ENCODE results near the gene GGT6.
"Not testable (repeated sequence)": the region's sequence is repeated elsewhere in the genome, so short reads cannot be mapped to it uniquely, and the experiment has no call there.

The GGT6 gene

DNA sequence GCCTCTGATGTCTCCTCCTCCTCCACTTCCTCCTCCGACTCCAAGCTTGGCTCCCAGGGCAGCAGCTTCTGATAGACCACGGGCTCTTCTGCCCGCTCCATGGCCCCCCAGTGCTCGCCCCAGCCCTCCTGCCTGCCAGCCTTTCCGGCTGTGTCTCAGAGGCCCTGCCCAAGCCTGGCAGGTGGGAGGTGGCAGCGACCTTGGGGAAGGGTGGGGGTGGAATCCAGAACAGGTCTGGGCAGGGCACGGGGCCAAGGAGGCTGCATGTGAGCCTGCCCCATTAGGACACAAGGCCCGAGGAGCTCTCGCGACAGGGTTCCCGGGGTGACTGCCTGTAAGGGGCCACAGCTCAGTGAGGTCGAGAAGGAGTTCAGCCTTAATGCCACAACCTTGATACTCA, at the start of gene GGT6:
Gene GGT6 (minus strand): TSS at position 157 of the 400 bp plus-strand sequence. CDS start 56 bp downstream, at position 101.
- no peak for DNase-seq (ENCODE audit: low read depth in 2 of 2)

DNA sequence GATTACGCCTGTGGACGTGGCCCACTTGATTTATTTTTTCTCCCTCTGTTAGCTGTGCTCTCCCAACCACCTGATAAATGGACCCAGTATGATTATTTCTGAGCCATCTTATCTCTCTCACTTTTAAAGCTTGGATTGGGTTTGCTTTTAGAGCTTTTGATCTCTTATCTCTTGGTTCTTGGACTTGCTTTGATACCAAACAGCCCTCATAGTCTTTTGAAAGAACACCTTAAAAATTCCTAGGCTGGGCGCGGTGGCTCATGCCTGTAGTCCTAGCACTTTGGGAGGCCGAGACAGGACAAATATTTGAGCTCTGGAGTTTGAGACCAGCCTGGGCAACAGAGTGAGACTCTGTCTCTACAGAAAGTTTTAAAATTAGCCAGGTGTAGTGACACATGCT, 49.8 kb upstream of the GGT6 start:
- no peak for DNase-seq (ENCODE audit: low read depth in 2 of 2)

DNA sequence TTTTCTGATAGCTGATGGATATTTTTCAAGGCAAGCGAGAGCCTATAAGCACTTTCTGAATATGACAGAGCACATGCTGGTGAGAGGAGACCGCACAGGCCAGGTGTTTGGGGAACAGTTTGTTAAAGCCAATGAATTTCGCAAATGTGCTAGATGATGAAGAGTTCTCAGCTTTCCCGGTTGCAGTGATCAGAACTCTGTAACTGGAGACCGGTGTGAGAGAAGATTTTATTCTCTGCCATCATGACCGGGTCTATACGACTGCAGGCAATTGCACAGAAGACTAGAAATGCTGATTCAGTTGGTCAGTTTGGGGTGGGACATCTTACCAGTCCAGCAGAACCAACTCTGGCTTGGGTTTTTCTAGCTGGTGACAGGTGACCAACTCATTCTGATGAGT, 49.4 kb upstream of the GGT6 start:
- no peak for DNase-seq (ENCODE audit: low read depth in 2 of 2)

DNA sequence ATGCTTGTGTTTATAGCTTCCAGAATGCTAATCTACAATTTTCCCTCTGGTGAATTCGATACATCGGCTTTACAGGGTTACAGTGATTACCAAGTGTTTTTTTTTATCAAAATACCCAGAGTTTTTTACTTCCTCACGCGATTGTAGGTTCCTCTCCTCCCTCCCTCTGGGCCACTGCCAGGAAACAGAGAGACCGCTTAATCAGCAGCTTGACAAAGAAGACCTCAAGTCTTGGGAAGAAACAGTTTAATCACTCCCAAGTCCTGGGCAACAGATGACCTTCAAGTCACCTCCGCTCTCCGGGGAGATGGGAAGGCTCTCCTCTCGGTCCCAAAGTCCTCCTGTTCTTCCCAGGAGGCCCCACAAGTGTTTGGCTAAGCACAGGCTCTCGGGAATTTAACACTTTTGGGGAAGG, 47.4 kb upstream of the GGT6 start:
- no peak for DNase-seq (ENCODE audit: low read depth in 2 of 2)

GRCh38 chr17:4607261-4607741, 46.9 kb upstream of the GGT6 start:
- no peak for DNase-seq (ENCODE audit: low read depth in 2 of 2)

DNA sequence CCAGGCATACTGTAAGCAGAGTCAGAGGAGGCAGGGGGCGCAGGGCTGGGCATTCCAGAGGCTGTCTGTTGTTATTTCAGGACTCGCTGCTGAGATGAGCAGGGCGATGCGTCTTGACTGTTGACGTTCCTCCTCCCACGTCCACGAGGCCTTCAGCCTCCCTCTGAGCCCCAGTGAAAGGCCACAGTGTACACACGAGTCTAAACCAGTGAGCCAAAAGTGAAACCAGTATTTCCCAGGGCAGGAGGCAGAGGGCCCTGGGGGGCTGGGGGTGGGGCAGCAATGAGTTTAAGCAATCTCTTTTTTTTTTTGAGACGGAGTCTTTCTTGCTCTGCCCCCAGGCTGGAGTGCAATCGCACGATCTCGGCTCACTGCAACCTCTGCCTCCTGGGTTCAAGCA, 45.4 kb upstream of the GGT6 start:
- no peak for DNase-seq (ENCODE audit: low read depth in 2 of 2)

DNA sequence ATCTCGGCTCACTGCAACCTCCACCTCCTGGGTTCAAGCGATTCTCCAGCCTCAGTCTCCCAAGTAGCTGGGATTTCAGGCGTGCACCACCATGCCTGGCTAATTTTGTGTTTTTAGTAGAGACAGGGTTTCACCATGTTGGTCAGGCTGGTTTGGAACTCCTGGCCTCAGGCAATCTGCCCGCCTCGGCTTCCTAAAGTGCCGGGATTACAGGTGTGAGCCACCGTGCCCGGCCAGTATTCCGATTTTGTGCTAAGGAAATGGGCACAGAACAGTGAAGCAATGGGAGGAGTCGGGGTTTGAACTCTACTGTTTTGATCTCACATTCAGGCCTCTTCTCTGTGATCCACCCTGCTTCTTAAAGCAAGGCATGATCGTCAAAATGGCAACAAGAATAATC, 44.4 kb upstream of the GGT6 start:
- DNase-seq (ENCODE audit: low read depth in 2 of 2) = not testable (repeated sequence)

- DNase-seq (ENCODE audit: low read depth in 2 of 2) = no peak
Measured at GRCh38 chr17:4604111-4604644, 43.8 kb upstream of the GGT6 start.

- DNase-seq (ENCODE audit: low read depth in 2 of 2) = no peak
Measured at GRCh38 chr17:4602041-4602440, 41.7 kb upstream of the GGT6 start.

DNA sequence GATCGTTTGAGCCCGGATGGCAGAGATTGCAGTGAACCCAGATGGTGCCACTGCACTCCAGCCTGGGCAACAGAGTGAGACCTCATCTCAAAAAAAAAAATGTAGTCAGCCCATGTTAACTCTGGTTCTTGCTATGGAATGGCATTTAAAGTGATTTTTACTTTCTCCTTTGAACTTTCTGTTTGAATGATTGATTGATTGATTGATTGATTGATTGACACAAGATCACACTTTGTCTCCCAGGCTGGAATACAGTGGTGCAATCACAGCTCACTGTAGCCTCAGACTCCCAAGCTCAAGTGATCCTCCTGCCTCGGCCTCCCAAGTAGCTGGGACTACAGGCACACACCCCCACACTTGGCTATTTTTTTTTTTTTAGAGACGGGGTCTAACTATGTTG, 40.9 kb upstream of the GGT6 start:
- DNase-seq (ENCODE audit: low read depth in 2 of 2) = no peak

DNA sequence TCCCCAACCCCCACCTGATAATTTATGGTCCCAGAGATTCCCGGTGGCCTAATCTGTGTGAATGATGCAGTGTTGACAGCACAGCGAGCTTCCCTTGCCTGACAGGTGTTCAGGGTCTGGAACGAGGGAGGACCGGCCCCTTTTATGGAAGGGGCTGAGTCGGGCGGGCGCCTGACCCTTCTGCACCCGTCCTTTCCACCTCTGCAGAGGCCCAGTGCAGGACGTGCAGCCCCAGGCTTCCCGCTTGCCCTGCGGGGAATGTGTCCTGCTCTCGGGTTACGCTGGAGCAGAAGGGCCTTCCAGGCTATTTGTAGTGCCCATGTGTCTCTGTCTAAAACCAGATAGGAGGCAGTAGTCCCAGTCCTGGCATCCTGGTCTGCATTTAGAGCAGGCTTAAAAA, 40.2 kb upstream of the GGT6 start:
- DNase-seq (ENCODE audit: low read depth in 2 of 2) = no peak

GRCh38 chr17:4599505-4600281, 39.3 kb upstream of the GGT6 start:
- DNase-seq (ENCODE audit: low read depth in 2 of 2) = no peak

DNA sequence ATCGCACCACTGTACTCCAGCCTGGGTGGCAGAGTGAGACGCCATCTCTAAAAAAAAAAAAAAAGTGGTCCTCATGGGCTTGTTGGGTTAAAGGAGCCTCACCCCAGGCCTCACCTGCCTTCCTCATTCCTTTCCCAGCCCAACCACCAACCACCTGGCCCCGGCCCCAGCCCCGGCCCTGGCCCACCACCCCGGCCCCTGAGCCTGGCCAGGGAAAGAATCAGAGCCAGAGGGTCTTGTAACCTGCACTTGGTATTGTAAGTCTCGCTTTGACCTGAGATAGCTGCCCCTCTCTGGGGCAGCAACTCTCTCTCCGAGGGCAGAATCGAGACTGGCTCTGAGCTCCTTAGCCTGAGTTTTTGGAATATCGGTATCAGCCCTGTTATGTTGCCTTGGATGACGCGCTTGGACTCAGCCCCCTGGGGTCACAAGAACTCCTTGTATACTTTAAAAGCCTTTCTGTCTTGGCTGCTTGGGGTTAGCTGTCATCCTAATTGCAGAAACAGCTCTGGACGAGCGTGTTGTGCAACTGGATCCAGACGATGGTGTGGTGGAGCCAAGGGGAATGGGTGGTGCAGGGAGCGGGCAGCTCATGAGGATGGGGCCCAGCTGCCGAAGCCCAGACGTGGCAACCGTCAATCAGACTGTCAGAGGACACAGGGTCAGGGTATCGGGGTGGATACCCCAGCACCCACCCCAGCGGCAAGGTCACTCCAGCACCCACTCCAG, 38.6 kb upstream of the GGT6 start:
- DNase-seq (ENCODE audit: low read depth in 2 of 2) = no peak

DNA sequence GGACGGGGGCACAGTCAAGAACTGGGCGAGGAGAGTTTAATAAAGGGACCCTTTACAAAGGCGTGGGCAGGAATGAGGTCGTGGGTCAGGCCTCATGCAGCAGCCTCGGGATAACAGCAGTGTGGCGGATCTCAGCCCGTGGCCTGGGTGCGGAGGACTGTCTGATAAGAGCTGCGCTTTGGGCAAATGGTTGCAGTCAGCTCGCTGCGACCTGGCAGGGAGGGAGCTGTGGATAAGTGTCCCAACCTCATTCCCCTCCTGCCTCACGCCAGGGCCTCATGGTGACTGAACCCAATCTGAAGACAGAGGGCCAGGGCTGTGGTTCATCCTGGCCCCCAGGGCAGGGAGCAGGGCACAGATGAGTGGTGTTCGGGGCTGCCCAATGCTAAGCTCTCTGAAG, 37.6 kb upstream of the GGT6 start:
- DNase-seq (ENCODE audit: low read depth in 2 of 2) = no peak

DNA sequence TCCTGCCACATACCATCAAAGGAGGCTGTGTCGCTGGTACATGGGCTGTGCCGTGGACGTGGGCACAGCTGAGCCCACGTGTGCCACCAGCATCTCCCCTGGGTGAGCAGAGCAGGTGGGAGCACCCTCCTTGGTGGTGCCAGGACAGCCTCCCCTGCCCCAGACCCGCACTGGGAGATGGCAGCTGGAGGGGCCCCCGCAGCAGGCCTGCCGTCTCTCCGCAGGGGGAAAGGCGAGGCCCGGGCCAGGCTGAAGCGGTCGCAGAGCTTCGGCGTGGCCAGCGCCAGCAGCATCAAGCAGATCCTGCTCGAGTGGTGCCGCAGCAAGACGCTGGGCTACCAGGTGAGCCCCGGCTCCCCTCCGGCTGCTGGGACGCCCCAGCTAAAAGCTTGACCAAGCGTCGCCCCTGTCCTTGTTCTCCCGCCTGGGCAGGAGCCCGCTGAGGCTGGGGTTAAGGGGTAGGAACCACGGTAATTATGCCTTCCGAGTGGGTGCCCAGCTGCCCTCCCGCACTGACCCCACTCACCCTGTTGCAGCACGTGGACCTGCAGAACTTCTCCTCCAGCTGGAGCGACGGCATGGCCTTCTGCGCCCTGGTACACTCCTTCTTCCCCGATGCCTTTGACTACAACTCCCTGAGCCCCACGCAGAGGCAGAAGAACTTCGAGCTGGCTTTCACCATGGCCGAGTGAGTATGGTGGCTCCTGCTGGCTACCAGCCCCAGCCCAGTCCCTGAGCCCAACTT, 36.4 kb upstream of the GGT6 start:
- no peak for DNase-seq (ENCODE audit: low read depth in 2 of 2)

DNA sequence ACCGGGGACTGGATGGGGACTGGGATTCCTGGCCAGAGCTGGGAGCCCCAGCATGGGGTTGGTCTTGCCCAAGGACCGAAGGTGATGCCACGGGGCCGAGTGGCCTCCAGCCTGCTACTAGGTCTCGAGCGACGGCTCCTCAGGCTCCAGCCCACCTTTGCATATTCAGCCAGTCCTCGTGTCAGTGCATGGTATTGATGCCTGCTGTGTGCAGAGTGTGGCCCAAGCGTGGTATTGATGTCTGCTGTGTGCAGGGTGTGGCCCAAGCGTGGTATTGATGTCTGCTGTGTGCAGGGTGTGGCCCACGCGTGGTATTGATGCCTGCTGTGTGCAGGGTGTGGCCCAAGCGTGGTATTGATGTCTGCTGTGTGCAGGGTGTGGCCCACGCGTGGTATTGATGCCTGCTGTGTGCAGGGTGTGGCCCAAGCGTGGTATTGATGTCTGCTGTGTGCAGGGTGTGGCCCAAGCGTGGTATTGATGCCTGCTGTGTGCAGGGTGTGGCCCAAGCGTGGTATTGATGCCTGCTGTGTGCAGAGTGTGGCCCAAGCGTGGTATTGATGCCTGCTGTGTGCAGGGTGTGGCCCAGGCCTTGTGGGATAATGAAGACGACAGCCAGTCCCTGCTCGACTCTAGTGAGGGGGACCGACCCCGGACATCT, 35.4 kb upstream of the GGT6 start:
- DNase-seq (ENCODE audit: low read depth in 2 of 2) = not testable (repeated sequence)

DNA sequence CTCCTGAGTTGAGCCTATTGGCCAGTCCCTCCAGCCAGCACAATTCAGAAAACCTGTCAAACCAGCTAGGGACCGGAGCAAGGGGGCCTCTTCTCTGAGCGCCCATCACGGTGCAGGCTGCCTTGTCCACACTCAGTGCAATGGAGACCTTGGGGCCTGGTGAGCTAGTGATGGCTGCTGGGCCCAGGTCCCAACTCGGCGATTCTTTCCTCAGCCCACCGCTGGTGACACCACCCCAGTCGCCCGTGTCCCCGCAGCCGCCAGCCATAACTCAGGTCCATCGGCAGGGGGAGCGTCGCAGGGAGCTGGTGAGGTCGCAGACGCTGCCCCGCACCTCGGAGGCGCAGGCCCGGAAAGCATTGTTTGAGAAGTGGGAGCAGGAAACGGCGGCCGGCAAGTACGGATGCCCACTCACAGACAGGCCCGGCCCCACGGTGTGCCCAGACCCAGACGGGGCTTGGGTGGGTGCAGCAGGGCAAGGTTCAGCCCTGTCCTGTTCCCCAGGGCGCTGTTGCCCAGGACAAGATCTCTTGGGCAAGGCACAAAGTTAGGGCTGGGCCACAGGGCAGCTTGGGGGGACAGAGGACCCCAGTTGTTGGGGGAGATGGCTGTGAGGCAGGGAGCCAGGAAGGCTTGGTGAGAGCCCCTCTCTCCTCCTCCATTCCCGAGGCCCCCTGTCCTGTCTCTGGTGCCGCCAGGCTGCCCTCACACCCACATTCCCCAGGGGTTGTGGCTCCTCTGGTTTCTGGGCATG, 34.7 kb upstream of the GGT6 start:
- DNase-seq (ENCODE audit: low read depth in 2 of 2) = peak in 1 of 2 donors; percentile 4

DNA sequence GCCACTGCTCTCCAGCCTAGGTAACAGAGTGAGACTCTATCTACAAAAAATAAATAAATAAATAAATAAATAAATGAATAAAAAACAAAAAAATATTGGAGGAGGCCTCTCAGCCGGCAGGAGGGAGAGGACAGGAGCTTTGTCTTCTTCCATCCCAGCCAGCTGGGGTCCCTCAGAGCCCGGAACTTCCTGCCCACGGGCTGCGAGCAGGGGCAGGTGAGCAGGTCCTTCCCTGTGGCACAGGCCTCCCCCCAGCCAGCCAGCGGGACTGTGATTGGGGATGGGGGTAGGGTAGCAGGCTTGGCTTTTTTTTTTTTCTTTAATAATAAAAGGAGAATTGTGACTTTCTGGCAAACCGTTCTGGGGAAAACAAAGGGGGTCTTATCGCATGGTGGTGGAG, 34.0 kb upstream of the GGT6 start:
- no peak for DNase-seq (ENCODE audit: low read depth in 2 of 2)

GRCh38 chr17:4593021-4593421, 32.6 kb upstream of the GGT6 start:
- DNase-seq (ENCODE audit: low read depth in 2 of 2) = no peak

GRCh38 chr17:4592240-4593005, 32.0 kb upstream of the GGT6 start:
- DNase-seq (ENCODE audit: low read depth in 2 of 2) = no peak
